ENCODE data around the gene CIBAR2.

- TF ChIP-seq EZH2 (IDR thresholded peaks at IDR 0.05; ENCODE audit: low read depth, unreplicated experiment) (no peak), CTCF (conservative IDR thresholded peaks at IDR 0.05; ENCODE audit: low read depth in 2 of 2) (no peak), POLR2AphosphoS5 (IDR thresholded peaks at IDR 0.05; ENCODE audit: low read depth) (no peak), JUNB (IDR thresholded peaks at IDR 0.05; ENCODE audit: unreplicated experiment) (no peak), EZH2phosphoT487 (IDR thresholded peaks at IDR 0.05; ENCODE audit: unreplicated experiment) (no peak), REST (IDR thresholded peaks at IDR 0.05; ENCODE audit: unreplicated experiment) (no peak), CREB1 (CRISPR knock-in tag; IDR thresholded peaks at IDR 0.05; ENCODE audit: low read depth) (no peak)
Measured at GRCh38 chr16:85048921-85049562, 63.2 kb downstream of the CIBAR2 start.
